EH (cell line): Measurements from ENCODE around the gene SLC1A7.
"Not testable (repeated sequence)": the region's sequence is repeated elsewhere in the genome, so short reads cannot be mapped to it uniquely, and the experiment has no call there.

Experiments
- DNase-seq: peaks from one replicate; pipeline ENCODE4 v3.0.0-alpha.2; 2015; ENCODE audit warnings: low read depth

Gene SLC1A7

DNA sequence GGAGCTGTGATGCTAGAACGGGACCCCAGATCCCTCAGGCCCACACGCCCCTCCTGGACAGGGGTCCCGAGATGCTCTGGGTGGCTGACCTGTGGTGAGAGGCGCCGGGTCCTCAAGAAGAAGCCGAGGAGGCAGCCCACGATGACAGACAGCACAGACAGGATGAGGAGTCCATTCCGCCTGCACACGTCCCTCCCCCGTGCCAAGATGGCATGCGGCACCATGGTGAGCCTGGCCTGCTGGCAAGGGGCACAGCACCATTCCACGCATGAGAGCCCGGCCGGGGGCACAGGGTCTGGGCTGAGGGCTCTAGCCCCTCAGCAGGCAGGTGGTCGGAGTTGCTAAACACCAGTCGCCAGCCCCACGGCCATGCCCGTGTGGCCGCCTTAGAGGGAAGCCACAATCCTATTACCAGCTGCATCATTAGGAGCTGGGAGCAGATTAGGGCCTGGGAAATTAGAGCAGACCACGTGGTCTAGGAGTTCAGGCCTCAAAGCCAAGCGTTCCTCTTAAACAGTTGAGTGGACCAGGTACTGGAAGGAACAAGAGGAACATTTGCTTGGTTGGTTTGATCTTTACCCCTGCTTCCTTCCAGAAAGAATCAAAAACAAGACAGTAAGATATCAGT, at the start of gene SLC1A7:
Gene SLC1A7, minus strand, starts transcription at position 413 of the 628 bp plus-strand sequence. Its CDS starts 189 bp downstream, at position 224.
- DNase-seq: no peak

GRCh38 chr1:53190210-53190611, 47.8 kb upstream of the SLC1A7 start:
- no peak for DNase-seq

DNA sequence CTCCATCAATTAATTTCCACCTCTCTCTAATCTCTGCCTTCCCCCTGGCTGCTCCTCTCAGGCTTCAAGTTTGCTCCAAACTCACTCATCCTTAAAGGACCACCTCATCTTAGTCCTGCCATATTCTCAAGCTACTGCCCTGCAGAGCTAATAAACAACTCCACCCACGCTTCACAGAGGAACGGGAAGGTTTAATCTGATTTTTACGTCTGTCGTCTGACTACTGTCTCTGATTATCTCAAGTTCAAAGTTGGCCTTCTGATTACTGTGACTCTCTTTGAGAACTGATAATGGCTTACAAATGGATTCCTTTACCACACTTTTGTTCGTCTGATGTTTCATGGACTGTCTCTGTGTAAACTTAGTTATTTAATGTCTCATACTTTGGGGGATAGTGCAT, 46.6 kb upstream of the SLC1A7 start:
- no peak for DNase-seq

- DNase-seq: peak; percentile 35
These were observed 45.7 kb upstream of the SLC1A7 start for GRCh38 chr1:53188099-53188498.

- peak; percentile 32 for DNase-seq
These were observed 45.0 kb upstream of the SLC1A7 start for GRCh38 chr1:53187401-53187800.

DNA sequence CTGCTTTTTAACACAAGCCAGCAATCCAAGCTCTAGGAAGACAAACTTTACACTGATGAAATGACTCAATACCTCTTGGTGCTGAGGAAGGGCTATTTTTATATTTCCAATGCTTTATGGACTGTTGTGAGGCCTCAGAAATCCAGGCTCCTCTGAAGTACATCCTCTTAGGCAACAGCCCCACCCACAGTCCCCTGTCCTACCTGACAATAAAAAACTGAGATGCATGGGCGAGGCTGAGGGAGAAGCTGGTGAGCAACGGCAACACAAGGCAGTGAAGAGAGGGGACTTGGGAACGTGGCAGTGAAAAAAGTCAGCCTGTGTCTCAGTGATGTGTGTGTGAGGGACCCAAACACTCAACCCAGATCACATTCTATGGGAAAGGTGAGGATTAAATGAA, 44.1 kb upstream of the SLC1A7 start:
- DNase-seq: peak; percentile 47

- not testable (repeated sequence) for DNase-seq
These were observed 43.5 kb upstream of the SLC1A7 start for GRCh38 chr1:53185955-53186297.

GRCh38 chr1:53183095-53183990, 40.9 kb upstream of the SLC1A7 start:
- peak; percentile 93 for DNase-seq

DNA sequence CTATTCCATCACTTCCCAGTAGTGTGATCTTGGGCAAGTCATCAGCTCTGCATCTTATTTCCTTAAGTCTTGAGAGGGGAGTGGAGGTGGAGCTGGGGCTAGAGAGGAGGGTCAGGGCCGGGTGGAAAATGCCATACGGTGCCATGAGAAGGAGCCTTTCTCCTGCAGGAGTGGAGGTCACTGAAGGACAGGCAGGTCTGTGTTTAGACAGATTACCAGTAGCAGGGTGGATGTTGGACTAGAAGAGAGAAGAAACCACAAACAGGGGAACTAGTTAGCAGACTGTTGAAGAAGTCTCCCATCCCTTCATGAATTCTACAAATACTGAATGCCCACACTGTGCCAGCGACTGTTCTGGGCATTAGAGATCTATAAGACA, 40.3 kb upstream of the SLC1A7 start:
- no peak for DNase-seq

DNA sequence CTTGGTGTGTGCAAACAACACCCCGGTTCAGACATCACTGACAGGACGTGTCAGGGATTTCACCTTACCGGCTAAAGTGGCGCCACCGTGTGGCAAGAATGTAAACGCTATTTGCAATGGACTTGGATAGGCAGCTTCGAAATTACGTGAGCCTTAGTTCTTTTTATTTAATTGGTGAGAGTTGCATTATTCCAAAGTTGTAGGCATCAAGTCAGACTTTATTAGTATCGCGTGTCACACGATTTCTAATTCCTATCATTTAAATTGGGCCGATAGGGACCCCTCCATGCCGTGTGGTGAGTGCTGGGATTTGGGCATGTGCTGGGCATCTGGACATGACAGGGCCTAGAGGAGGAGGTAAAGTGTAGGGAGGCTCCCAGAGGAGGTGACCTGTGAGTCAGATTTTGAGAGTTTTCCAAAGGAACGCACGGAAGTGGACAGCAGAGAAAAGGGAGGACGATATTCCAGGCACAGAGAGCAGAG, 39.7 kb upstream of the SLC1A7 start:
- DNase-seq: peak; percentile 77

DNA sequence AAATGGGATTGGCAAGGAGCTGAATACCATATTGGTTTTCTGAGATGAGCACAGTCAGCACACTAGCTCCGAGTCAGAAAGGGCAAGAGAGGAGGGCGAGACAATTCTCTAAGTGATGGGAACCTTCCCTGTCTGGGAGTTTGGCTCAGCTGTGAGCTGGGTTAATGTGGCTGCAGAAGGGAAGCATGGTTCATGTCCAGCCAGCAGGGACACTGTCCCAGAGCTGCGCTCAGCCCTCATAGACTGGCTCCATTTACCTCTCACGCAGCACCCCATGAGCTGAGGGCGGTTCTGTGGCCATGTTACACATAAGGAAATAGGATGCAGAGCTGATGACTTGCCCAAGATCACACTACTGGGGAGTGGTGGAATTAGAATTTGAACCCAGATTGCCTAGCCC, 38.5 kb upstream of the SLC1A7 start:
- no peak for DNase-seq

DNA sequence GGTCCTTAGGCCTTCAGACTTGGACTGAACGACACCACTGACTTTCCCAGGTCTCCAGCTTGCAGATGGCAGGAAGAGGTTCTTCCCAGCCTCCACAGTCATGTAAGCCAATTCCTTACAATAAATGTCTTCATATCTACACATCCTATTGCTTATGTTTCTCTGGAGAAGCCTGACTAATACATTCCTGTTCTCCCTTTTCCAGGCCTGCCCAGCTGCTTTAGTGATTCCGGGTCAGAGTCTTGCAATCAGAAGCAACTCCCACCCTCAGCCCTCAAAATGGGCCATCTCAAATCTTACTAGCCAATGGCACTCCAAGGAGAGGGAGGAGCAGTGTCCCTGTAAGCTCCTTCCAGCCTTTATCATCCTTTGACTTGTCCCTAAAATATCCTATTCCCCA, 37.8 kb upstream of the SLC1A7 start:
- peak; percentile 85 for DNase-seq

- DNase-seq: peak; percentile 50
These were observed 34.2 kb upstream of the SLC1A7 start for GRCh38 chr1:53176452-53177208.

- peak; percentile 83 for DNase-seq
These were observed 32.8 kb upstream of the SLC1A7 start for GRCh38 chr1:53174971-53175913.

- DNase-seq: peak; percentile 96
These were observed 30.1 kb upstream of the SLC1A7 start for GRCh38 chr1:53172426-53173128.

- DNase-seq: no peak
These were observed 24.5 kb upstream of the SLC1A7 start for GRCh38 chr1:53166912-53167311.

DNA sequence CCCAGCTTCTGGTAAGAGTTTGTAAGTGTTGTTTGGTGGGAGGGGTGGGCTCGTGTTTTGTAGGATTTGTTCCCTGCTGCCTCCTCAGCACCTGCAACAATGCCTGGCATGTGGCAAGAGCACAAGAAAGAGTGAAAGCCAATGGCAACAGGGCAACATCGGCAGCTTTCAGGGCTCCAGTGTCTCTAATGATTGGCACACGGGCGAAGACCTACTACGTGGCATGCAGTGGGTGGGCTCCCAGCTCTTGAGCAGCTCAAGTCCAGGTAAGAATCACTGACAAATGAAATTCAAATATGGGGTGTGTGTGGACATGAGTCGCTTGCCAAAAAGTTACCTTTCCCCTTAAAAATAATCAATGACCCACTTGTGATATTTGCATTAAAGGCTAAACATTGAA, 23.9 kb upstream of the SLC1A7 start:
- no peak for DNase-seq

GRCh38 chr1:53165408-53165961, 23.0 kb upstream of the SLC1A7 start:
- no peak for DNase-seq

- no peak for DNase-seq
These were observed 20.9 kb upstream of the SLC1A7 start for GRCh38 chr1:53163291-53163768.

DNA sequence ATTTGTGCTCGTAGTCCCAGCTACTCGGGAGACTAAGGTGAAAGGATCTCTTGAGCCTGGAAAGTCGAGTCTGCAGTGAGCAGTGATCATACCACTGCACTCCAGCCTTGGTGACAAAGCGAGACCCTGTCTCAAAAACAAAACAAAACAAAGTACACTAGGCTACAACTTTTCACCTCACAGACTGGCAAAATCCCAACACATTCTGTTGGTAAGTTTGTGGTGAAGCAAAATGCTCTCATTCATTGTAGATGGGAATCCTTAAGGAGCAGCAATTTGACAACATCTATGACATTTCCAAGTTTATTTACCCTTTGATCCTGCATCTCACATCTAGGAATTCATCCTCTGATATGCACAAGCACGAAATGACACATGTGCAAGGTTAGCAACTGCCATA, 20.2 kb upstream of the SLC1A7 start:
- DNase-seq: peak; percentile 21
